Epithelial cell of prostate (primary cell): Measurements from ENCODE around the gene USP6NL.
A peak's percentile ranks its signal among the peaks of the same experiment; 100 is the strongest.

Source experiments
- DNase-seq: peaks from one replicate; pipeline ENCODE4 v3.0.0-alpha.2; 2011; ENCODE audit warnings: low read depth, low spot score
- H3K27ac ChIP-seq: fragments of 450-650 bp; 2 replicates; pipeline ENCODE4 v1.5.1; 2017; ENCODE audit warnings: mild to moderate bottlenecking

Gene USP6NL

GRCh38 chr10:11598712-11599397, 12.6 kb downstream of the USP6NL start:
- no peak for DNase-seq
- no peak overlapping the region for H3K27ac ChIP-seq

- DNase-seq: no peak
- no peak overlapping the region for H3K27ac ChIP-seq
Observed at GRCh38 chr10:11597470-11597869, 14.0 kb downstream of the USP6NL start.

GRCh38 chr10:11595395-11595692, 16.1 kb downstream of the USP6NL start:
- H3K27ac ChIP-seq: no peak overlapping the region
- no peak for DNase-seq

- no peak overlapping the region for H3K27ac ChIP-seq
- no peak for DNase-seq
Observed at GRCh38 chr10:11594589-11595394, 16.7 kb downstream of the USP6NL start.

GRCh38 chr10:11593612-11594011, 17.8 kb downstream of the USP6NL start:
- H3K27ac ChIP-seq: no peak overlapping the region

GRCh38 chr10:11589738-11590137, 21.7 kb downstream of the USP6NL start:
- no peak for DNase-seq
- H3K27ac ChIP-seq: no peak overlapping the region

More at GRCh38 chr10:11593612-11594011, 17.8 kb downstream of the USP6NL start:
- DNase-seq: no peak

GRCh38 chr10:11588873-11589574, 22.4 kb downstream of the USP6NL start:
- DNase-seq: no peak
- no peak overlapping the region for H3K27ac ChIP-seq

GRCh38 chr10:11587722-11588259, 23.7 kb downstream of the USP6NL start:
- peak overlapping the region; percentile 7 for H3K27ac ChIP-seq
- no peak for DNase-seq

GRCh38 chr10:11586170-11586569, 25.3 kb downstream of the USP6NL start:
- H3K27ac ChIP-seq: no peak overlapping the region
- DNase-seq: no peak

GRCh38 chr10:11581213-11581612, 30.2 kb downstream of the USP6NL start:
- DNase-seq: no peak
- no peak overlapping the region for H3K27ac ChIP-seq

GRCh38 chr10:11579885-11580284, 31.6 kb downstream of the USP6NL start:
- DNase-seq: no peak
- H3K27ac ChIP-seq: no peak overlapping the region

- H3K27ac ChIP-seq: no peak overlapping the region
- no peak for DNase-seq
Observed at GRCh38 chr10:11578802-11579255, 32.6 kb downstream of the USP6NL start.

- no peak for DNase-seq
Observed at GRCh38 chr10:11576092-11576809, 35.2 kb downstream of the USP6NL start.

GRCh38 chr10:11573497-11573896, 38.0 kb downstream of the USP6NL start:
- no peak overlapping the region for H3K27ac ChIP-seq
- no peak for DNase-seq

More at GRCh38 chr10:11576092-11576809, 35.2 kb downstream of the USP6NL start:
- H3K27ac ChIP-seq: no peak overlapping the region

- H3K27ac ChIP-seq: no peak overlapping the region
- no peak for DNase-seq
Observed at GRCh38 chr10:11570751-11571150, 40.7 kb downstream of the USP6NL start.

- no peak overlapping the region for H3K27ac ChIP-seq
- DNase-seq: no peak
Observed at GRCh38 chr10:11569471-11569870, 42.0 kb downstream of the USP6NL start.

GRCh38 chr10:11568578-11568977, 42.9 kb downstream of the USP6NL start:
- no peak overlapping the region for H3K27ac ChIP-seq
- no peak for DNase-seq

GRCh38 chr10:11564741-11565140, 46.7 kb downstream of the USP6NL start:
- no peak overlapping the region for H3K27ac ChIP-seq
- no peak for DNase-seq

- H3K27ac ChIP-seq: no peak overlapping the region
- DNase-seq: no peak
Observed at GRCh38 chr10:11563936-11564335, 47.5 kb downstream of the USP6NL start.

GRCh38 chr10:11562888-11563287, 48.6 kb downstream of the USP6NL start:
- DNase-seq: no peak
- H3K27ac ChIP-seq: no peak overlapping the region
